ENCODE data around the gene FYN. TPM values are rescaled to one million over a fixed set of nuclear protein-coding genes. Genes with fewer than 3 reads are reported as not detected.
A peak's percentile ranks its signal among the peaks of the same experiment; 100 is the strongest.

FYN gene
- total RNA-seq, 1 experiment from 2014 or later = 18.5 TPM

GRCh38 chr6:111813237-111813636, 60.0 kb downstream of the FYN start:
- ATAC-seq = no peak
- H3K4me2 ChIP-seq (ENCODE audit: low read length) = peak overlapping the region; percentile 15; the same call in 1 of the 2 replicates

More at GRCh38 chr6:111813237-111813636, 60.0 kb downstream of the FYN start:
- ChIA-PET POLR2A (no interaction called here), CTCF (no interaction called here), RAD21 (ENCODE audit: low non-redundant PET in 1 of 2, low total read pairs in 2 of 2, uncharacterized antibody in 2 of 2, unreplicated experiment in 2 of 2) (no interaction called here)
- H3K27ac ChIP-seq (ENCODE audit: low read depth, low read length) = no peak overlapping the region
- no TSS peak for BruUV-seq (replicated peaks)
- intact Hi-C loops (cut with micrococcal nuclease) = no loop called here
- H3K4me1 ChIP-seq (ENCODE audit: control insufficient read depth in 1 of 2, insufficient read depth in 2 of 2, low read length in 2 of 2) = peaks cover 0 to 17% of the 10 kb centered on the region in 2 experiments; a peak in 2 of 4 replicates
- no peaks in the 10 kb centered on the region for H3K27me3 ChIP-seq (ENCODE audit: insufficient read depth, low read length)
- no peaks in the 10 kb centered on the region for H3K9me3 ChIP-seq (ENCODE audit: control insufficient read depth in 1 of 2, insufficient read depth in 1 of 2, low read depth in 1 of 2, low read length in 2 of 2)
- H3K4me3 ChIP-seq (replicated peaks in 1 of 2; ENCODE audit: low read depth in 1 of 2, low read length in 2 of 2) = no peak overlapping the region
- no peaks in the 10 kb centered on the region for H3K9me2 ChIP-seq (ENCODE audit: insufficient read depth)
- no peak for TF ChIP-seq RAD21 (IDR thresholded peaks at IDR 0.05; ENCODE audit: low read depth)
- no peak for TF ChIP-seq EZH2phosphoT487 (IDR thresholded peaks at IDR 0.05; ENCODE audit: borderline replicate concordance)
- TF ChIP-seq POLR2A (IDR thresholded peaks at IDR 0.05; ENCODE audit: borderline replicate concordance, extremely low read depth, insufficient read depth, insufficient read length) = no peak
- no peak for TF ChIP-seq CEBPB (IDR thresholded peaks at IDR 0.05; ENCODE audit: low read depth)
- no peak for TF ChIP-seq REST (IDR thresholded peaks at IDR 0.05; ENCODE audit: low read depth)
- no peak for TF ChIP-seq JUND (IDR thresholded peaks at IDR 0.05)
- TF ChIP-seq ZFX (IDR thresholded peaks at IDR 0.05) = no peak
- no peak for TF ChIP-seq CTCF (IDR thresholded peaks at IDR 0.05 in 2 of 3, conservative IDR thresholded peaks at IDR 0.05 in 1 of 3; ENCODE audit: borderline replicate concordance in 1 of 3, insufficient read depth in 1 of 3, low read depth in 2 of 3, low read length in 2 of 3)
- no peak for TF ChIP-seq SP1 (IDR thresholded peaks at IDR 0.05; ENCODE audit: low read depth)
- no peak for DNase-seq (ENCODE audit: low read depth, low spot score)
- H3K79me2 ChIP-seq (ENCODE audit: insufficient read depth, low read length) = no peaks in the 10 kb centered on the region
- no peaks in the 10 kb centered on the region for H4K20me1 ChIP-seq (ENCODE audit: insufficient read depth)
- H3K36me3 ChIP-seq (ENCODE audit: control insufficient read depth in 1 of 2, insufficient read depth in 2 of 2, low read length in 2 of 2) = no peaks in the 10 kb centered on the region
- no peak overlapping the region for H2AFZ ChIP-seq (ENCODE audit: low read depth, low read length, poor library complexity, severe bottlenecking)
- H3K9ac ChIP-seq (ENCODE audit: low read length) = no peak overlapping the region
